ENCODE measurements around the gene CCDC38.

CCDC38 gene

GRCh38 chr12:95836630-95837239, 105.7 kb downstream of the CCDC38 start:
- DNase-seq (ENCODE audit: low read depth), result peak; percentile 61

- peak; percentile 29 for DNase-seq (ENCODE audit: low read depth)
Measured at GRCh38 chr12:95836185-95836609, 106.2 kb downstream of the CCDC38 start.

GRCh38 chr12:95834572-95834971, 107.8 kb downstream of the CCDC38 start:
- DNase-seq (ENCODE audit: low read depth), result no peak

- DNase-seq (ENCODE audit: low read depth), result no peak
Measured at GRCh38 chr12:95830335-95831089, 111.9 kb downstream of the CCDC38 start.

- DNase-seq (ENCODE audit: low read depth), result no peak
Measured at GRCh38 chr12:95829395-95829794, 113.0 kb downstream of the CCDC38 start.

- DNase-seq (ENCODE audit: low read depth), result peak; percentile 45
Measured at GRCh38 chr12:95820096-95820703, 122.2 kb downstream of the CCDC38 start.

All from amniotic epithelial cell (primary cell).